Thyroid gland (tissue), 4 donors: ENCODE data around the gene SHLD3. TPM values are rescaled to one million over a fixed set of nuclear protein-coding genes. Genes with fewer than 3 reads are reported as not detected.
"Not testable (repeated sequence)": the region's sequence is repeated elsewhere in the genome, so short reads cannot be mapped to it uniquely, and the experiment has no call there.

ENCODE experiments used
- DNase-seq, 2 donors: peaks; one replicate each; pipeline ENCODE4 v3.0.0-alpha.2; 2019
- H3K27ac ChIP-seq, 3 donors: fragments of 200-600 bp; sonication (generic); 1 replicate in 2 of 3; 2 replicates in 1 of 3; pipeline ENCODE4 v1.5.1; 2016 to 2019; ENCODE audit warnings: mild to moderate bottlenecking in 1 of 3, moderate library complexity in 1 of 3
- H3K27me3 ChIP-seq: fragments of 200-600 bp; sonication (generic); one replicate; pipeline ENCODE4 v1.5.1; 2019
- H3K36me3 ChIP-seq, 2 donors: fragments of 200-600 bp; sonication (generic); one replicate each; pipeline ENCODE4 v1.5.1; 2016 to 2019
- H3K4me1 ChIP-seq, 2 donors: fragments of 200-600 bp; sonication (generic); one replicate each; pipeline ENCODE4 v1.5.1; 2017 to 2019
- H3K4me3 ChIP-seq, 3 donors: fragments of 200-600 bp; sonication (generic); replicated peaks in 1 of 3; 1 replicate in 2 of 3; 2 replicates in 1 of 3; pipeline ENCODE4 v1.5.1; 2016; ENCODE audit warnings: mild to moderate bottlenecking in 1 of 3
- H3K9me3 ChIP-seq: fragments of 200-600 bp; sonication (generic); one replicate; pipeline ENCODE4 v1.5.1; 2017
- CTCF ChIP-seq, 6 experiments: fragments of 200-600 bp in 3 of 6; fragments of 450-650 bp in 3 of 6; sonication (generic) in 3 of 6; IDR thresholded peaks; one replicate each; pipeline ENCODE4 v1.5.1; 2016 to 2019; ENCODE audit warnings: antibody characterized with exemption in 6 of 6, mild to moderate bottlenecking in 2 of 6, inconsistent platforms in 1 of 6, moderate library complexity in 1 of 6
- POLR2A ChIP-seq, 2 donors: fragments of 450-650 bp; IDR thresholded peaks; one replicate each; pipeline ENCODE4 v1.6.1; 2017; ENCODE audit warnings: antibody characterized with exemption in 2 of 2, mild to moderate bottlenecking in 2 of 2, moderate library complexity in 1 of 2
- WGBS, 2 donors: methylation state at CpG; one replicate each; pipeline ENCODE4 v1.1.5; 2017; 5-methylcytosine and 5-hydroxymethylcytosine counted together
- intact Hi-C: fragments of 100-400 bp; cut with DNase I; formaldehyde crosslinking; loops from one replicate; pipeline ENCODE4 v1.15.1; 2023
- total RNA-seq, 4 donors: library from RNA; depleted of rRNA; stranded (reverse); fragments of >200 nt; gene quantifications; one replicate each; pipeline ENCODE4 v1.2.3, GENCODE V29; 2016

SHLD3 gene
- total RNA-seq, 4 donors from 2014 or later, result 3.0 to 5.6 (median 3.9) TPM

- peaks cover 27 to 31% of the 10 kb centered on the region in 2 donors for H3K36me3 ChIP-seq
- no peak overlapping the region for H3K4me3 ChIP-seq
- H3K4me1 ChIP-seq, result no peaks in the 10 kb centered on the region
- H3K27ac ChIP-seq, result no peak overlapping the region
- no peaks in the 10 kb centered on the region for H3K9me3 ChIP-seq
- TF ChIP-seq POLR2A (IDR thresholded peaks at IDR 0.05) (no peak), CTCF (IDR thresholded peaks at IDR 0.05) (no peak)
- WGBS, 2 donors, result 73 to 76% methylated on average over 4 of the region's 4 CpGs
- intact Hi-C loops, result no loop called here
- no peaks in the 10 kb centered on the region for H3K27me3 ChIP-seq
- peak; percentile 19 to 29 for DNase-seq
Measured at GRCh38 chr5:65612298-65612907, 12.4 kb upstream of the SHLD3 start.

- intact Hi-C loops, result no loop called here
- 91% methylated on average over 4 of the region's 4 CpGs for WGBS, 2 donors
- TF ChIP-seq POLR2A (IDR thresholded peaks at IDR 0.05) (no peak), CTCF (IDR thresholded peaks at IDR 0.05) (no peak)
Measured at GRCh38 chr5:65620021-65620420, 4.8 kb upstream of the SHLD3 start.

GRCh38 chr5:65621961-65622360 lies 2.9 kb upstream of the SHLD3 start:
- DNase-seq, H3K9me3 ChIP-seq, H3K36me3 ChIP-seq, H3K4me3 ChIP-seq, H3K27ac ChIP-seq, H3K27me3 ChIP-seq, intact Hi-C loops: not testable (repeated sequence)
- 90% methylated on average over 4 of the region's 4 CpGs for WGBS, 2 donors
- peaks cover 22 to 31% of the 10 kb centered on the region in 2 donors for H3K4me1 ChIP-seq

More at GRCh38 chr5:65620021-65620420, 4.8 kb upstream of the SHLD3 start:
- no peaks in the 10 kb centered on the region for H3K27me3 ChIP-seq
- peaks cover 16 to 24% of the 10 kb centered on the region in 2 donors for H3K4me1 ChIP-seq
- H3K27ac ChIP-seq, result no peak overlapping the region
- H3K4me3 ChIP-seq, result no peak overlapping the region
- H3K9me3 ChIP-seq, result no peaks in the 10 kb centered on the region
- peaks cover 0 to 7% of the 10 kb centered on the region in 2 donors for H3K36me3 ChIP-seq
- DNase-seq, result no peak

- no peaks in the 10 kb centered on the region for H3K27me3 ChIP-seq
- H3K4me3 ChIP-seq, result peak overlapping the region; percentile 33 to 95 (median 74)
- H3K36me3 ChIP-seq, result no peaks in the 10 kb centered on the region
- DNase-seq, result no peak
- TF ChIP-seq CTCF (IDR thresholded peaks at IDR 0.05), result no peak
- no peak for TF ChIP-seq POLR2A (IDR thresholded peaks at IDR 0.05)
- peaks cover 22 to 31% of the 10 kb centered on the region in 2 donors for H3K4me1 ChIP-seq
- H3K27ac ChIP-seq, result peak overlapping the region in 2 of 3 donors; percentile 80 to 92
- intact Hi-C loops, result no loop called here
- WGBS, 2 donors, result 6 to 12% methylated on average over 9 of the region's 9 CpGs
- no peaks in the 10 kb centered on the region for H3K9me3 ChIP-seq
Measured at GRCh38 chr5:65623482-65623881, 1.3 kb upstream of the SHLD3 start.

DNA sequence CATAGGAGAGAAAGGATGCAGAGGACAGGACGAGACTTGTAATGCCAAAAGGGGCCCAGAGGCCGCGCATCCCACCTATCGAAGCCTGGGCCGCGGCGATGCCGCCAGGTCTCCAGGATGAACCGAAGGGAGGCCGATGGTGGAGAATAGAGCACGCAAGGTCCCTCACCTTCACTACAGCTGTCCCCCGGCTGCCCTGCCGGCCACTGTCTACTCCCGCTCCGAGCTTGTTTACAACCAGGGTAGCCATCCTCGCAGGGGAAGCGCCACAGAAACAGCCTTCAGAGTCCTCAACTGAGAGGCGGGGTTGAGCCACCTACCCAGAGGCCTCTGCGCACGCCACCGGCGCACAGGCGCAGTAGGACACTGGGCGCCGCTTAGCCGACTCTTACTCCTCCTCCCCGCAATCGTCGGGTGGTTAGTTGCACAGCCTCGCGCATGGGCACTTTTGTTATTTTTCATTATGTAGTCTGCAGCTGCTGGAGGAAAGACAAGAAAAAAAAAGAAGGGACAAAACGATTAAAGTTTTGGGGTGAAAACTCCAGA lies 729 bp upstream of the SHLD3 start, which contains the start of gene TRIM23:
TSS of gene TRIM23 (minus strand) at position 309 of the 546 bp plus-strand sequence. CDS start at position 250, 59 bp downstream.
- no peaks in the 10 kb centered on the region for H3K27me3 ChIP-seq
- no peaks in the 10 kb centered on the region for H3K36me3 ChIP-seq
- 0% methylated on average over 28 to 32 of the region's 32 CpGs for WGBS, 2 donors
- no peaks in the 10 kb centered on the region for H3K9me3 ChIP-seq
- H3K4me1 ChIP-seq, result peaks cover 22 to 31% of the 10 kb centered on the region in 2 donors
- intact Hi-C loops, result no loop called here
- peak within 1 kb of the TSS; percentile 33 to 95 (median 74) for H3K4me3 ChIP-seq
- peak within 1 kb of the TSS; percentile 75 to 92 (median 80) for H3K27ac ChIP-seq
- DNase-seq, result peak; percentile 93
- TF ChIP-seq POLR2A (IDR thresholded peaks at IDR 0.05) (peak in 1 of 2 donors; percentile 61), CTCF (IDR thresholded peaks at IDR 0.05) (no peak)
